ENCODE results near the gene SLC19A3.

GRCh38 chr2:227761740-227762476 is 44.1 kb upstream of the SLC19A3 start:
- TF ChIP-seq CTCF (IDR thresholded peaks at IDR 0.05) (no peak), POLR2A (IDR thresholded peaks at IDR 0.05) (no peak), POLR2AphosphoS5 (IDR thresholded peaks at IDR 0.05) (no peak)

Data from sigmoid colon (tissue), 4 donors.